NCI-H1048 (cell line): ENCODE measurements around the gene MOGAT3.

ENCODE experiments used
- DNase-seq: peaks from one replicate; lab custom pipeline; 2025; lab: John Stamatoyannopoulos, UW

Gene MOGAT3, protein sequence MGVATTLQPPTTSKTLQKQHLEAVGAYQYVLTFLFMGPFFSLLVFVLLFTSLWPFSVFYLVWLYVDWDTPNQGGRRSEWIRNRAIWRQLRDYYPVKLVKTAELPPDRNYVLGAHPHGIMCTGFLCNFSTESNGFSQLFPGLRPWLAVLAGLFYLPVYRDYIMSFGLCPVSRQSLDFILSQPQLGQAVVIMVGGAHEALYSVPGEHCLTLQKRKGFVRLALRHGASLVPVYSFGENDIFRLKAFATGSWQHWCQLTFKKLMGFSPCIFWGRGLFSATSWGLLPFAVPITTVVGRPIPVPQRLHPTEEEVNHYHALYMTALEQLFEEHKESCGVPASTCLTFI

DNA sequence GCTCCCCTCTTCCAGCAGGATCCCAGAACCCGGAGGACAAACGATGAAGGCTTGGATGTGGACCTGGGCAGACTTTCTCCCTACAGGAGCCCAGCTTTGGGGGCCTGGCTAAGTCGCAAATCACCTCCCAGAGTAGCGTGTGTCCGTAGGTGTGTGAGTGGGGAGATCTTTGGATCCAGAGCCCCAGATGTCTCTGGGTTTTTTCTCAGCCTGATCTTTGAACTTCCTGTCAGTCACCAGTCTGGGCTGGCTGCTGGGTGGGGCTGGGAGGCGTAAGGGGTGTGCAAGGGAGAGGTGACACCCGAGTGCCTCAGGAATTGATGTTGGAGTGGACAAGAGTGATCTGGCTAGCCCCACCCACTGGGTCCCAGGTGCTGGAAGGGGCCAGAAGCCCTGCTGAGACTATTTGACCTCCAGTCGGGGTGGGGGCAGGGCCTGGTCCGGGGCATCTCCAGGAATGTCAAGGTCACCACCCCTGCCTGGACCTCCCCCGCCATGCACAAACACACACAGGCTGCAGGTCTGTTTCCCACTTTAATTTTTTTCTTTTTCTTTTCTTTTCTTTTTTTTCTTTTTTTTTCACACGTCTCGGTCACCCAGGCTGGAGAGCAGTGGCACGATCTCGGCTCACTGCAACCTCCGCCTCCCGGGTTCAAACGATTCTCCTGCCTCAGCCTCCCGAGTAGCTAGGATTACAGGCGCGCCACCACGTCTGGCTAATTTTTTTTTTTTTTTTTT, at the start of gene MOGAT3:
Gene MOGAT3, minus strand, starts transcription at position 175 of the 738 bp plus-strand sequence. CDS start 182 bp downstream, outside the sequence.
- DNase-seq = no peak

DNA sequence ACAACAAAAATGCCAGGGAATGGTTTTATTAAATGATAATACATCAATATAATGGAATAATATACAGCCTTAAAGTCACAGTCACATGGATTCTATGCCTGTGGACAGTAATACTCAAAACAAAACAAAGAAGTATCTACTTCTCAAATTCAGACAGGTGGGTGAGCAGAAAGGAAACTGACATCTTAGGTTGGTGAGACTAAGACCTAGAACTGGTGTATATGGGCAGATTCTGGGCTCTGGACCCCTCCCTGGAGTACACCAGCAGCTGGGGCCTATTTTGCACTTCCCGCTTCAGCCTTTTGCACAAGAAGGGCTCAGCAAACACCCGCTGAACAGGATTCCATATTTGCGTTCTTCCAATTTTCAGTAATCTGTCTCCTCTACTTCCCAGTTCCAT, 49.5 kb upstream of the MOGAT3 start:
- no peak for DNase-seq

DNA sequence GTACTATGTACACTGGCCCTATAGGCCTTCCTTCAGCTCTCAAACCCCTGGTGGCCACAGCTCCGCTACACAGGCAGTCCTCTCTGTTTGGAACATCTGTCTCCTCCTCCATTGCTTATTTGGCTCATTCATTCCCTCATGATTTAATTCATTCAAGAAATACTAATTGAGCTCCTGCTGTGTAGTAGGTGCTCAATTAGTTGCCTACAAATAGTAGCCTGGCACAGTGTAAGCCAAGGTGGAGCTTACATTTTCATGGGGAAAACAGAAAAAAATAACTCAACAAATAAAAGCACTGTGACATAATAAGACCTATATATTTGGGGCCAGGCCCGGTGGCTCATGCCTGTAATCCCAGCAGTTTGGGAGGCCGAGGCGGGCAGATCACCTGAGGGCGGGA, 47.4 kb upstream of the MOGAT3 start:
- DNase-seq = no peak

DNA sequence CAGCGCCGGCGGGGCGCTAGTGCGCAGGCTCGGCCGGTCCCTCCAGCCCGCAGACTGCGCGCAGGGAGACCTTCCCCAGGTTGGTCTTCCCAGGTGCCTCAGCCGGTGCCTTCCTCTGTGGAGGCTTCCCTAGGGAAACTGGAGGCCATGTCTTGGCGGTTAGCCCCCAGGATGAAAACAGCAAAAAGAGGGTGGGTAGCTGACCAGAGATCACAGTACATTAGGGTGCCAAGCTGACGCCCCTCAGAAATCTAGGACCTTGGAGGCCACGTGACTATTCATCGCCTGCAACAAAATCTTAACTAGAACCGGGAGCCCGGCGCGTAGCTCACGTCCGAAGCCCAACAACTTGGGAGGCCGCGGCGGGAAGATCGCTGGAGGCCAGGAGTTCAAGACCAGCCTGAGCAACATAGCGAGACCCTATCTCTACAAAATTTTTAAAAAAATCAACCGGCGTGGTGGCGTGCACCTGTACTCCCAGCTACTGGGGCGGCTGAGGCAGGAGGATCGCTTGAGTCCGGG, 44.4 kb upstream of the MOGAT3 start:
- DNase-seq = no peak

DNA sequence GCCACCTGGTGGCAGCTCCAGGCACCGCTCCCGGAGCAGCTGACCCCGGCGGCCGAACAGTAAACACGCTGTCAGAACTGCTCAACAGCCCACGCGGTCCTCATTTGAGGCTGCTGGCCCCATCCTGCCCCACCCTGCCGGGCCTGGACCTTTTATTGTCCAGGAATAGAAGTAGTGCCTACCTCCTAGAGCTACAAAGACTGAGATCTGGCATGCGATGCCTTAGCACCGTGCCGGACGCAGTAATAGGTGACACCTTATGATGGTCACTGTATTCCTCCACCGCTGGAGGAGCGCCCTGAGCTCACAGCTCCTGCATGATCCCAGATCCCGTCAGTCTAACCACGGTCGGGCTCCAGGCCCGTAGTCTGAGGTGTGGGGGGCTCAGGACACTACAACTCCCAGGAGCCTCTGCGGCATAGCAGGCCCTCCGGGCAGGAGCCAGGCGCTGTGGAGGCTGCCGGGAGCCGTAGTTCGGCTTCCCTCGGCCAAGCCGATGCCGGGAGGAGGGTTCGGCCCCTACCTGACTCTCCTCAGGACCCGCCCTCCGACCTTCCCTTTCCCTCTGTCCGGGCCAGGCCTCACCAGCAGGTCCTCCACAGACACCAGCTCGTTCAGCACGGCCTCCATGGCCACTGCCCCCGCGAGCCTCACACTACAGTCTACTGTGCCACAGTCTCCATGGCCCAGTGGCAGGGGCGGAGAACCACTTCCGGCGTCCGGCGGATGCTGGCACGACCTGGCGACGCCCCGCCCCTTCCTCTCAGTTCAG, 43.7 kb upstream of the MOGAT3 start, which contains the start of gene FIS1:
Gene FIS1, minus strand, starts transcription at position 707 of the 772 bp plus-strand sequence. Its CDS starts 77 bp downstream, at position 630.
- peak; percentile 68 for DNase-seq

DNA sequence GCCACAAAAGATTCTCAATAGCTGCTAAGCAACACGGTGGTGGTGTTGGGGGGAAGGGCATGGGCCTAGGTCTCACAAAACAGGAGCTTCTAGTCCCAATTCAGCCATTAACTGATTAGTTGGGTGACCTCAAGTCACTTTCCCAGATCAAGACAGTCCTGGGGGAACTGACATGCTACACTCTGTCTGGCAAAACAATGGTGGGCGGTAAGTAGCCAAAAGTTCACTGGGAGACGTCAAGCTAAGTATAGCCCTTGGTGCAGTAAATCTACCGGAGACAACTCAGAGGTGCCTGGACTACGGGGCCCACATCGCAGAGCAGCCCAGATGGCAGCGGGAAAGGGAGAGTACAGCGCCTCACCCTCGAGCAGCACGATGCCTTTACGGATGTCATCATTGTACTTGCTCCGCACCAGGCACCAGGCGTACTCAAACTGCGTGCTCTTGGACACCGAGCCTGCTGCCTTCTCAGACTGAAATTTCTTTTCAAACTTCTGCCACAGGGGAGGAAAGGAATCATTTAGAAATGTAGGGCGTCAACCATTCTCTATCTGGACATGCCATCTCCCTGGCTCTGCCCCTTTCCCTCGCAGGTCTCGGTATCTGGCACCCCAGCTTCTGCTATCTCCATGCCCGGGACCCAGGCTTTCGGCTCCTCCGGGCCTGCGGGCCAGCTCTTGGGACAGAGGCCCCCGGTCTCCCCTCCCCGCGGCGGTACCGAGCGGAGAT, 43.0 kb upstream of the MOGAT3 start:
- DNase-seq = no peak

DNA sequence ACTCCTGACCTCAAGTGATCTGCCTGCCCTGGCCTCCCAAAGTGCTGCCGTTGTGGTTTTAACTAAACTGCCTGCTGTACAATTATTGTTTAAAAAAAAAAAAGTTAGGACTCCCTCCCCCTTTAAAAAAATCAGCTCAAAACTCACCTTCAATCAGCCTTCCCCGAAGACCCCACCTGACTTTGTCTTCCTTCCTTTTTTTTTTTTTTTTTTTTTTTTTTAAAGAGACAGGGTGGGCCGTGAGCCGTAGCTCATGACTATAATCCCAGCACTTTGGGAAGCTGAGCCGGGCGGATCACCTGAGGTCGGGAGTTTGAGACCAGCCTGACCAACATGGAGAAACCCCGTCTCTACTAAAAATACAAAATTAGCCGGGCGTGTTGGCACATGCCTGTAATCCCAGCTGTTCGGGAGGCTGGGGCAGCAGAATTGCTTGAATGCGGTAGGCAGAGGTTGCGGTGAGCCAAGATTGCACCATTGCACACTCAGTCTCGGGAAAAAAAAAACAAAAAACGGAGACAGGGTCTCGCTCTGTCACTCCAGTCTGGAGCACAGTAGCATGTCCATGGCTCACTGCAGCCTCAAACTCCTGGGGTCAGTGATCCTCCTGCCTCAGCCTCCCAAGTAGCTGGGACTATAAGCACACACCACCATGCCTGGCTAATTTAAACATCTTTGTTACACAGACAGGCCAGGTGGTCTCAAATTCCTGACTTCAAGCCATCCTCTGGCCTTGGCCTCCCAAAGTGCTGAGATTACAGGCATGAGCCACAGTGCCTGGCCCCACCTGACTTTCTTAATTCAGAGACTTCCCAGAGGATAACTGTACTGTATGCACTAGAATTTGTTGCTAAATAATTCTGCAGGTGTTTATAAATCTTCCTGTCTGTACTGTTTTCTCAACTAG, 40.9 kb upstream of the MOGAT3 start:
- no peak for DNase-seq

DNA sequence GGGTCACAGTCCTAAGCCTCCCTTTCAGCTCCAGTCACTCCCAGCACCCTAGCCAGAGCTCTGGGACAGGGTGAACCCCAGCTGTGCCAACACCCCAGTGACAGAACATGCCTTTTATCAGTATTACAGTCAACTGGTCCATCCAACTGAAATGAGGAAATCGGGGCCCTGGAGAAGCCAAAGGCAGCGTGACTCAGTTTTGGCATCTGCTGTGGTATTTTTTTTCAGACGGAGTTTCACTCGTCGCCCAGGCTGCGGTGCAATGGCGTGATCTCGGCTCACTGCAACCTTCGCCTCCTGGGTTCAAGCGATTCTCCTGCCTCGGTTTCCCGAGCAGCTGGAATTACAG, 40.2 kb upstream of the MOGAT3 start:
- DNase-seq = no peak

DNA sequence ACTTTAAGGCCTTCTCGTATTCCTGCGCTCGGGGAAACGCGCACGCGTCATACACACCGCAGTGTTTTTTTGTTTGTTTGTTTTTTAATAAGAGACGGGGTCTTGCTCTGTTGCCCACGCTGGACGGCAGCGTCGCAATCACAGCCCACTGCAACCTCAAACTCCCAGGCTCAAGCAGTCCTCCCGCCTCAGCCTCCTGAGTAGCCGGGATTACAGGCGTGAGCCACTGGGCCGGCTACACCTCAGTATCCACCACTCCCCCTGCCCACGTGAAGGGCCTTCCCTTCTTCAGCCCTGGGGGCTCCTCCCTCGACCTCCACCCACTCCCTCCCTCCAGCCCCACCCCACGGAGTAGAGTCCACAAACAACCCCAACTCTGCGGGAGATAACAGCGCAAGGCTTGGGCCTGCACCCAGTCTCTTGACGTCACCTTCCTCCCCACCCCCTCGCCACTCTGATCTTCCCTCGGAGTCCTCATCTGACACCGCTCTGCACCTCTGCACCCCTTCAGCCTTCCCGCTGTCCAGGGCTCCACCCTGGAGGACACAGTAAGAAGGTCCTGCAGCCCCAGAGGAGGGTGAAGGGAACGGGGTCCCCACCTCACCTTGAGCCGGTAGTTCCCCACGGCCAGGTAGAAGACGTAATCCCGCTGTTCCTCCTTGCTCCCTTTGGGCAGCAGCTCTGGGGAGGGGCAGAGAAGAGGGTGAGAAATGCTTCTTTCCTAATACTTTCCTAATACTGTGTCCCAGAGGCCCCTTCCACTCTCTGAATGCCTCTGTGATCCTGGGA, 39.6 kb upstream of the MOGAT3 start:
- DNase-seq = no peak

DNA sequence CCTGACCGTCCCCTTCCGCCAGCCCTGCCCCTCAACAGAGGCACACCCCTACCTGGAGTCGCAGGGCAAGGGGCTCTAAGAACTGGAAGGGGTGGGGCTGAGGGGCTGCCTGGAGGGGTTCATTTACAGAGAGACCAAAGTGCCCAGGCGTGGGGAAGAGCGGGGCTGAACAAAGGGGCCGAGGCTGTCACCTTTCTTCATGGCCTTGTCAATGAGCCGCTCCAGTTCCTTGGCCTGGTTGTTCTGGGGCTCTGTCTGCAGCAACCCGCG, 39.0 kb upstream of the MOGAT3 start:
- no peak for DNase-seq

DNA sequence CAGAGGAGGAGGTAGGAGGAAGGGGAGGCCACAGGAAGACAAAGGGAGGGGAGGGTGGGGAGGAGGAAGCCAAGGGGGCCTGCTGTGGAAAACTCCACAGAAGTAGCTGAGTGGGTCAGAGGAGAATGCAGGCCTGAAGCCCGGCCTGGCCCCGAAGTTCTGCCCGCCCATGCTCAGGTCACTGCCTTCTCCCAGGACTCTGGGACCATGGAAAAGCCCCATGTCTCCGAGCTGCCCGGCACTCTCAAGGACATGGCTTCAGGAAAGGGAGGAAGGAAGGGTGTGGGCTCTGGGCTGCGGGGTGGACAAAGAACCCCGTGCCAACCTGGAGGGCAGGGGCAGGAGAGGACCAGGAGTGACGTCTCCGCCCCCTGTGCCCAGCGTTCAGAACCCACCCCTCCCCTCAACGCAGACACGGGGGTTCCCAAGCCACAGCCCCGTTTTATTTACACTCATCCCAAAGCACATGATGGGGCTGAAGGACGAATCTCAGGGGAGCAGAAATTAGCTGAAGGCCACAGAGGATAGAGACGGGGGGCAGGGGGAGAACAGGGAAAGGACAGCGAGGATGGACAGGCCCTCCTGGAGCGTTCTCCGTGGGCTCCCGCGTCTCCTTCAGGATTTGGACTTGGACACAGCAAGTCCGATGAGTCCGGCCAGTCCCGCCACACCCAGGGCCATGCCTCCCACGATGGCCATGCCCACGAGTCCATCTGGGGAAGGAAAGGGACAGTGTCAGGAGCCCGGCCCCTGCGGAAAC, 38.5 kb upstream of the MOGAT3 start:
- DNase-seq = no peak

DNA sequence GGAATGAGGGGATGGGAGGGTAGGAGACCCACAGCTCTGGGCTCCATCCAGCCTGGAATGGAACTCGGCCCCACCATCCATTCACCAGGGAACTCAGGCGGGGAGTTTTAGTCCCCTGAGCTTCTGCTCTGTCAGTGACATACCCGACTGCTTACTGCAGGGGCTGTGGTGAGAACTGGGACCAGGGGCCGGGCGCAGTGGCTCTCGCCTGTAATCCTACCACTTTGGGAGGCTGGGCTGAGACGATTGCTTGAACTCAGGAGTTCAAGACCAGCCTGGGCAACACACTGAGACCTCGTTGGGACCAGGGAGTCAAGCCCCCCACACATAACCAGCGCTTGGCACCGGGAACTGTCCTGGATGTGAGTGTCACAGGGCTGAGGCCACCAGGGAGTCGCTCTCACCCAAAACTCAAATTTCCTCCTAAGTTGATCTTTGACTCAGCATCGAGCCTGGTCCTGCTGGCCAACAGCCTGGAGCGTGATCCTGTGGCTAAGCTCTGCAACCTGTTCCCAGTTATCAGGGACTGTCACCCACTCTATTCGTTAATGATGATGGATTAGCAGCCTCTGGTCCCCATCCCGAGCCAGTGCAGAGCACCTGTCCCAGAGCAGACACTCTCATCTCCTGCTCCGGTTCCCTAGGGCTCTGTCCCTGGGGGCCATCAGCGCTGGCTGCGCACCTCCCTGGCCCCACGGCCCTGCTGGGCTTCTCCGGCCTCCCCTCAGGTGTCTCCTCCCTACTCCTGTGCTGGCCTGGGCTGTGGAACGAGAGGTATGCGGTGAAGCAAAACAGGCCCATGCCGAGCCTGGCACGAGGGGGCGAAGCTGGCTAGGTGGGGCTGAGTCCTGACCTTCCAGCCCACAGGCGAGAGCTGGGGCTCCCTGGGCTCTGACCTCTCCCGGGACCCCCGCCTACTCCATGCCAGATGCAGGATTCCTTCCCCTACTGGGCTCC, 37.7 kb upstream of the MOGAT3 start:
- DNase-seq = no peak

DNA sequence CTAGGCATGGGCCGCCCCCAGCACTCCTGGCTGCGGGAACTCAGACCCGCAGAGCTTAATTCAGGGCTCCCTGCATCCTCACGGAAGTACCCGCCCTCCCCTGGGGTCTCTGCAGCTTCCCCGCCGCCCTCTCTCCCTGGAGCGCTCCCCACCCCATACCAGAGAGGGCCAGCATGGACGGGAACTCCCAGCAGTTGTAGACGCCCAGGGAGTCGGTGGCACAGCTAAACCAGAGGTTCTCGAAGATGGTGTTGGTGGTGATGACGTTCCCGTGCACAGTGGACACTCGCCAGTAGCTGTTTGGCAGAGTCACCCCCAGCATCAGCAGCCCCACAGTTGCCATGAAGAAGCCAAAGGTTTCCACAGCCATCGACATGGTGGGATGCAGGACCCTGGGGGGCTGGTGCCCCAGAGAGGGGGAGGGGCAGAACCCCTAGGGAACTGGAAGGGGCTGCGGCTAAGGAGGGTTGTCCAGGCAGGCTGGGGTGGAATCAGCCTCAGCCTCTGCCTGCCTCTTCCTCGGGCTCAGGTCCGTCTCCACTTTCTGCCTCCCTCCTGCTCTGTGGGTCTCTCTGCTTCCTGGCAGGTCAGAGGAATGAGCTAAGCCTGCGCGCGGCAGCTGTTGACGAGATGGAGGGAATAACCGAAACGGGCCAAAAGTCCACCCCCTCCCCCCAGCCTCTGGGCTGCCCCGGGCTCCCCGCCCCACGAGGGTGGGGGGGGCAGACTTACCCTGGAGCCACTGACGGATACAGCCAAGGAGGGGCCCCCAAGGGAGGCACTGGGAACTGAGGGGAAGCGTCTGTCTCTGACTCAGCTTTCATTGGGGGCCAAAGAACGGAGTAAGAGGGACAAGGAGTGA, 36.6 kb upstream of the MOGAT3 start, which contains the start of gene CLDN15:
Gene CLDN15, minus strand, starts transcription at position 597 of the 862 bp plus-strand sequence. Its CDS starts 221 bp downstream, at position 376.
- DNase-seq = no peak

DNA sequence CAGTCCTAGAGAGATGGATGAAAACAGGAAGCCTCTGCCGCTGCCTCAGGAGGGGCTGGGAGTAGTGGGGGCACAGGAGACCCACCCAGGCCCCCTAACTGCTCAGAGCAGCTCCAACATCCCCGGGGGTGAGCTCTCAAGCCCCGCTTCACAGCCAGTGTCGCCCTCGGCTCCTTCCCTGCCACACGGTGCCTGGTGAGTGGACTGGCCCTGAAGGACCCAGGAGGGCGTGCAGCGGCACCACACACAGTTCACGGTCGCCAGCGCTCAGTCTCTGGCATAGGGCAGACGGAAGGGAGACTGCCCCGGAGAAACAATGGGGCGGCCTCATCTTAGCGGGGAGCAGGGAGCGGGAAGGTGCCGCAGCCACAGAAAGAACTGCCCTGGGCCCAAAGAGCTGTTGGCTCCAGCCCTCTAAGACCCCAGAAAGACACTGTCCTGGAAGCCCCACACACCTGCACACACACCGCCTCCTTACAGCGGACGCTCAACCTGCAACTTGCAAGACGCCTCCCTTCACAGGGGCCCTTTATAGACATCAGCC, 35.5 kb upstream of the MOGAT3 start:
- DNase-seq = no peak

DNA sequence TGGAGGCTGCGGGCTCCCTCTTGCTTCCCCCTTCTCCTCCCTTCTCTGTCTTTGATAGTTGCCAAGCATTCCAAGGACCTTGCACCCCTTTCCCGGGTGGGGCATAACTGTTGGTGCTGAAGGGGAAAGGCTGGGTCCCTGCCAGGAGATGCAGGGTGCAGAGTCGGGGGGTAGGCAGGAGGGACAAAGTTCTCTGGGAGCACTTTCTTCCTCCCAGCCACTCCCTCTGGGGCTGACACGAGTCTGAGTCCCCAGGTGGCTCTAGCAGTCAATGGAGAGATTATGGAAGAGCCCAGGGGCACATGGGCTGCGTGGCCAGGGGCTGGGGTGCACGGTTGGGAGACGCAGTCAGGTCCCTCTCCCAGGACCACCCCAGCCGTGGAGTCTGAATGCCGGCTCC, 34.7 kb upstream of the MOGAT3 start:
- no peak for DNase-seq

DNA sequence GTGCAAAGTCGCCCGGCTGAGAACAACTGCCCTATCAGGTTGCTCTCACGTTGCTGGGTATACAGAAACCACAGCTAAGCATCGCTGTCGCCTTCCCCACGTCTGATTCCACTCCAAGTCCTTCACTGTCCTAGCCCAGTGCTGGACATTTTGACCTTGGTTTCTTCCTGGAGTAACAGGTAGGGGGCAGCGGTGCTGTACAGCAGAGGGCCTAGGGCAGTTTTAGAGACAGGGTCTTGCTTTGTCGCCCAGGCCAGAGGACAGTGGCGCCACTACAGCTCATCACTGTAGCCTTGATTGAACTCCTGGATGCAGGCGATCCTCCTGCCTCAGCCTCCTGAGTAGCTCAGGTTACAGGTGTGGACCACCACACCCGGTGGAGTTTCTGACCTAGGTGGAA, 34.2 kb upstream of the MOGAT3 start:
- no peak for DNase-seq

DNA sequence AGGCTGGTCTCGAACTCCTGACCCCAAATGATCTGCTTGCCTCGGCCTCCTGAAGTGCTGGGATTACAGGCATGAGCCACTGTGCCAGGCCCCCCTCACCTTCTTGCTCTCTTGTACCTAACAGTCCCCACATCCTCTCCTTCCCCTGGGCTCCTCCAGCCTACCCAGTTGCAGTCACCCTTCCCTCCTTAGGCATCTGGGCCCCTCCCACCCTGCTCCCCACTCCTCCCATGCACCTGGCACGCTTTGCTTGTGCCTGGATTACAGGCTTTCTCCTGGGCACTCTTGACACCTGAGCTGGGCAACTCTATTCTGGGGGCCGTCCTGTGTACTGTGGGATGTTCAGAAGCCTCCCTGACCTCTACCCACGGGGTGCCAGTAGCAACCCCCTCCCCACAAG, 33.8 kb upstream of the MOGAT3 start:
- DNase-seq = no peak
